UCSD-AML1 (cell line): ENCODE measurements around the gene FAM236C.
"Not testable (repeated sequence)": the region's sequence is repeated elsewhere in the genome, so short reads cannot be mapped to it uniquely, and the experiment has no call there.

Experiments used
- DNase-seq: peaks from one replicate; lab custom pipeline; 2025; ENCODE audit not compliant: unreplicated experiment; lab: John Stamatoyannopoulos, UW

The FAM236C gene

GRCh38 chrX:72912315-72912714 is at the start of gene FAM236C:
FAM236C (plus strand) TSS chrX:72912615; CDS start chrX:72912715, 100 bp downstream.
- DNase-seq: not testable (repeated sequence)

- not testable (repeated sequence) for DNase-seq
Observed at GRCh38 chrX:72882898-72883297, 29.5 kb upstream of the FAM236C start.

- DNase-seq: not testable (repeated sequence)
Observed at GRCh38 chrX:72889740-72890139, 22.7 kb upstream of the FAM236C start.

- not testable (repeated sequence) for DNase-seq
Observed at GRCh38 chrX:72916096-72916495, 3.7 kb downstream of the FAM236C start.

- DNase-seq: not testable (repeated sequence)
Observed at GRCh38 chrX:72932283-72932682, 19.9 kb downstream of the FAM236C start.

GRCh38 chrX:72936455-72936854 is 24.0 kb downstream of the FAM236C start:
- not testable (repeated sequence) for DNase-seq

- not testable (repeated sequence) for DNase-seq
Observed at GRCh38 chrX:72936882-72937455, 24.6 kb downstream of the FAM236C start.

- DNase-seq: not testable (repeated sequence)
Observed at GRCh38 chrX:72937906-72938305, 25.5 kb downstream of the FAM236C start, which contains the start of gene FAM236A. FAM236A (plus strand) TSS chrX:72938206; CDS start chrX:72938263, 57 bp downstream.

- DNase-seq: not testable (repeated sequence)
Observed at GRCh38 chrX:72942272-72942671, 29.9 kb downstream of the FAM236C start.

- not testable (repeated sequence) for DNase-seq
Observed at GRCh38 chrX:72943035-72943818, 30.8 kb downstream of the FAM236C start.

- DNase-seq: not testable (repeated sequence)
Observed at GRCh38 chrX:72943819-72944169, 31.4 kb downstream of the FAM236C start, which contains the start of gene DMRTC1. DMRTC1 (minus strand) TSS chrX:72943837; CDS start chrX:72875694, 68,143 bp downstream.

GRCh38 chrX:72959971-72960370 is 47.6 kb downstream of the FAM236C start:
- not testable (repeated sequence) for DNase-seq
